ENCODE measurements around the gene RBFA.
A peak's percentile ranks its signal among the peaks of the same experiment; 100 is the strongest.

RBFA gene

DNA sequence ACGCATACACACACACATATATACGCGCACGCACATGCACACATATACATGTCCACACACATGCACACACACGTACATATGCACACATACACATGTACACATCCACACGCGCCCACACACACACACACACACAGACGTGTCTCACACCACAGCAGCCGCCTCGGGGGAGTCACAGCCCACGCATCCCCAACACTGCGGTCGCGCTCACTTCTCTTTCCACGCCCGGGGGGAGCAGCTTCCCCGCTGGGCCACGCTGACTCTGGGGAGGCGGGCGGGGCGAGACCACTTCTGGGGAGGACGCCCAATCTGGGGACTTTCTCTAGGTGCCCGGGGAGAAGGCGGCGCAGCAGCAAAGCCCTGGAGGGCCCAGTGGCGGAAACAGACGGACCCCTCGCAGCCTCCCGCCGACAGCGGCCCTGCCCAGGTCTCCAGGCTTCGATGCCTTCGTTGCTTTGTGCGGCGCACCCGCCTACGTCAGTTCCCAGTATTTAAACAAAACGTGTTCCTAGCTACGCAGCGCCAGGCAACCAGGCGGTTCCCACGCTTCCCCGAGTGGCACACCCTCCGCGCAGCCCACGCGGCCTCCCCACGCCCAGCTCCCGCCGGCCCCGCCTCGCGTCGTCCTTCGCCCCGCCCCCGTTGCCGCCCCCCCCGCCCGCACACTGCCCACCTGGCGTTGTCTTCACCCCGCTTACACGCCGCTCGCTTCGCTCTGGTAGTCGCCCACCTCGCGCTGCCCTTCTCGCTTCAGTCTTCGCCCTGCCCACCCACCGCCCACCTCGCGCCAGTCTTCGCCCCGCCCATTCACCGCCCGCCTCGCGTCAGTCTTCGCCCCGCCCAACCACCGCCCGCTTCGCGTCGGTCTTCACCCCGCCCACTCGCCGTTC, 810 bp upstream of the RBFA start:
- peak in 1 of 4 experiments; percentile 91 for DNase-seq

DNA sequence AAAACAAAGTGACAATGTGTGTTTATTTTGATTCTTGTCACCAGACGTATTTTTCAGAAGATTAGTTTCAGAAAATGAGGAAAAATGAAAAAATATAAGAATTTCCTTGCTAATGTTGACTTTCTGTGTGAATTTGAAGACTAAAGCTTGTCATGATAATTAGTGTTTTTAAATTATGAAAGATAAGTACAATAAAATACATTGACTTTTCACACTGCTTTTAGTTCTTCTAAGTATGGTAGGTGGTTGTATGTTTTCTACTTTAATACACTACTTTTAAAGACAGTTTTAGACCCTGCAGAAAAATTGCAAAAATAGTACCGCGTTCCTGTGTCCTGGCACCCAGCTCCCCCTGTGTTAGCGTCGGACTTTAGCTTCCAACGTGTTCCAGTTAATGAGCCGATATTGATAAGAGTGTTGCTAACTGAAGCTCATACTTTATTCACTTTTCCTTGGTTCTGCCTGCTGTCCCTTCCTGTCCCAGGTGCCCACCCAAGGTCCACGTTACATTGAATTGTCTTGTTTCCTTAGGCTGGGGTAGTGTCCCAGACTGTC, 695 bp downstream of the RBFA start:
- no peak for DNase-seq

DNA sequence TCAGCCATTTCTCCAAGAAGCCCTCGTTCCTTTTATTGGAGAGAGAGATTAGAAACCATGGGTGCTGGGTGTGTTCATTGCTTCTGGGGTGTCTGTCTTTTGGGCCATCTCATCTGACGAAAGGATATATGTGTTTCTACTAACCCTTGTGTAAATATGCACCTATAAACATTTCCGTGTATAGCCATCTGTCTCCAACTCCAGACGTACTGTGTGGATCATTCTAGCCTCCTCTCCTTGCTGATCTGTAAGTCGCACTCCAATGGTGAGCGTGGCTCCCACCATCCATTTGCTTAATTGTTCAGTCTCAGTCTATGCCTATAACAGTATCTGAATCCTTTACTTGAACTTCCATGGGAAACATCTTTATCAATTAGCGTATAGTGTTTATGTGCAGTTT, 1.8 kb downstream of the RBFA start:
- DNase-seq: no peak

DNA sequence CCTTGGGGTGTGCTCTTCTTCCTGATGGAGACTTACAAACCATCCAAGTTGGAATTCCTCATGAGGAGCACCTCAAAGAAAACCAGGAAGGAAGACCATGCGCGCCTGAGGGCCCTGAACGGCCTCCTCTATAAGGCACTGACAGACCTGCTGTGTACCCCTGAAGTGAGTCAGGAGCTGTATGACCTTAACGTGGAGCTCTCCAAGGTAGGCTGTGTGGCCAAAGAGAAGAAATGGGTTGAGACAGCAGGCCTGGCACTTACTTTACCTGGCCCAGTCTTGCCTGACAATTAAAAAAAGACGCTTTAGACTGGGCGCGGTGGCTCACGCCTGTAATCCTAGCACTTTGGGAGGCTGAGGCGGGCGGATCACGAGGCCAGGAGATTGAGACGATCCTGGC, 3.1 kb downstream of the RBFA start:
- no peak for DNase-seq

DNA sequence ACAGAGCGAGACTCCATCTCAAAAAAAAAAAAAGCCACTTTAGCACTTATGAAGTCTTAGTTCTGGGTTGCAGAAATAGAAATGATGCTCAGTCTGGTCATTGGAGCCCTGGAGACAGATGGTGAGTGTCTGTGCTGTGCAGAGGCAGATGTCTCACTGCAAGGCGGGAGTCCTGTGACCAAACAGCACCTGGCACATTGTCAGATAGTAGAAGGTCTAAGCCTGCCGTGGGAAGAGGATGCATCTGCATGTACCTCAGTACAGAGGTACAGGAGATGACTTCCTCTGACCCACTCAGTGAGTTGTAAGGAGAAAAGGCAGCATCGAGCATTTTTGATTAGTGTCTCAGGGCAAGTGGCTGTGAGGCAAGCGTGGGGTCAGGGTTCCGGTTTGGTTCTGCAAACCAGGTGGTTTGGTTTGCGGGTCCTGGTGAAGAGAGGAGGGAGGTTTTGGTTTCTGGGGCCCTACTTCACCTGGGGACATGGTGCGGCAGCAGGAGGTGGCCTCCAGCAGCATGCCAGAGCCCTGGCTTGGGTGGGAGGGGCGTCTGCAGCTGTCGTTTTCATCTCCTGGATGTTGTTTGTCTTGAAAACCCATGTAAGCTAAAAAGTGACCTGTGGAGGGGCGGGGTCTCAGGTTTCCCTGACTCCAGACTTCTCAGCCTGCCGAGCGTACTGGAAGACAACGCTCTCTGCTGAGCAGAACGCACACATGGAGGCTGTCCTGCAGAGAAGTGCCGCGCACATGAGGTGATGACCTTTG, 3.8 kb downstream of the RBFA start:
- no peak for DNase-seq

DNA sequence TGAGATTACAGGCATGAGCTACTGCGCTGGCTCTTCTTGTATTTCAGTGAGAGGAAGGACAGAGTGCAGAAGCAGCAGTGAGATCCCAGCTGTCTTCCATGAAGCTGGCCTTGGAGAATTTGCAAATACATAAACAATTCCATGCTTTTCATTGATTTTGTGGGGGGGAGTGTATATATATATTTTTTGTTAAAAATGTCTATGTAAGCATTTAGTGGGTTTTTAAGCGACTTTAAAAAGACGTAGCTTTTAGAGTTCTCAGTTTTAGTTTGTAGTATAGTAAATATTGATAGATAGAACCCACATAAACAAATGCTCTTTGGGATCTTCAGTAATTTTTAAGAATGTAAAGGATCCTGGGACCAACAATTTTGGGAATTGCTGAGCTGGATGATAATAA, 6.3 kb downstream of the RBFA start:
- DNase-seq: no peak

DNA sequence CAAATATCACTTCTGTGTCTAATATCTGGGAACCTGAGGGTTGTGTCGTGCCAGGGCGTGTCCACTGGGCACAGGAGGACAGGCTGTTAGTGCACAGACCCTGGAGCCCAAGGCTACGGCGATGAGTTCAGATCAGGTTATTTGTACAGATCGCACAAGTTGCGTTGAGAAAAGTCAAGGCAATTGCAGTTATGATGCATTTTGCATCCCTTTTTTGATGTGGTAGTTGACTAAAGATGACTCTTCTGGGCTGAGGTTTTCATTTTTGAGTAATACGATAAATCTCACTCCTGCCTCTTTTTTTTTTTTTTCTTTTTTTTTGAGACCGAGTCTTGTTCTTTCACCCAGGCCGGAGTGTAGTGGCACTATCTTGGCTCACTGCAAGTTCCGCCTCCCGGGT, 7.2 kb downstream of the RBFA start:
- DNase-seq: no peak

DNA sequence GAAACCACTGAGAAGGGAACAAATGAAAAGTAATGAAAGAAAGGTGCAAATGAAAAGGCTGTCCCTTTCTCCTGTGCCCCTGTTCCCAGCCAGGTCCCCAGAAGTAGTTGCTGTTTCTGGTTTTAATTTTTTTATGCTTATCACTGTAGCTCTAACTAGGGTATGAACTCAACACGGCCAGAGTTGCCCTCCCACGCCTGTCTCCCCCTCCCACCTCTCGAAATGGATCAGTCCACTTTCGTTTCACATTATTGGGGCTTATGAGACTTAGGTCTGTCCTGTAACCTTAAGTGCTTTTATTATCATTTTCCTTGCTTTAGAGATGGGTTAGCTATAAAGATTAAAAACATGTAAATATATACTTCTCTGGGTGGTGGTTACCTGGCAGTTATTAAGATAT, 8.6 kb downstream of the RBFA start:
- no peak for DNase-seq

DNA sequence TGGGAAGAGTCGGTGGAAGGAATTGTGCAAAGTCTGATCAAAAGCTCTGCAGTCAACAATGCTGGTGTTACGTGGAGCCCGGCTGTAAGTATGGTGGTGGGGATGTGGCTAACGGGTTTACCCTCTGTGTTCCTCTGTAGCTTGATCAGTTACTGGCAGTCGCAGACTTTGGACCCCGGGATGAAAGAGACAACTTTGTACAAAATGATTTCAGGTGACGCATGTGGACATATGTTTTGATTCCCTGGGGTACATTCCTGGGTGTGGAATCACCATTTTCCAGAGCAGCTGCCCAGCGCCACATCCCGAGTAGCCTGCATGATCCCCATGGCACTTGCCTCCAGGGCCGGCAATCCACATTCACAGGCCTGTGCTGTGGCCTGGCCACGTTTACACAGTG, 9.8 kb downstream of the RBFA start:
- DNase-seq: no peak

DNA sequence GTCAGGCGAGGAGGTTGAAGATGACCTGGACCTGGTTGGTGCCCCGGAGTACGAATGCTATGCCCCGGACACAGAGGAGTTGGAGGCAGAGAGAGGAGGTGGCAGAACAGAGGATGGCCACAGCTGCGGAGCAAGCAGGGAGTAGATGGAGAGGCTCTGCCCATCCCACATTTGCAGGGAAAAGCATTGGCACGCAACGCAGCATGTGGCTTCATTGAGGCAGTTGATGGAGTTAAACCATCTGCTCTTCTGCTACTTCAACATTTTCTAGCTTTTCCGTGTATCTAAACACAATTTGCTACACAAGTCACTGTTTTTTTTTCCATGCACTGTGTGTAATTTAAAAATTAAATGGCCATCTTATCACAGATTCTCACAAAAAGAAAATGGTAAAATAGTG, 11.8 kb downstream of the RBFA start:
- DNase-seq: no peak

DNA sequence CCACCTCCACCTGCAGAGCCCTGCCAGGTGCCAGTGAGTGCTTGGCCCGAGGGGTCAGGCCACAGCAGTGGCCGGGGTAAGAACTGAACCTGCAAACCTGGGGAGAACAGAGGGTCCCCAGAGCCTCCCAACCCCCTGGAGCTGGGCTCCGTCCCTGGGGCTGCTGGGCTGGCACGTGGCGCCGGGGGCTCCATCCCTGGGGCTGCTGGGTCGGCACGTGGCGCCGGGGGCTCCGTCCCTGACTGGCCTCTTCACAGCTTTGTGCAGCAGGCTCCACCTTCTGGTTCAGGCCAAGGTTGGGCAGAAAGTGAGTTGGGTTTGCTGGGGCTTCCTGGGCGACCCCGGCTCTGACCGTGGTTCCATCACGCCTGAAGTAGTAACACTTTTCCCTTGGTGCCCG, 12.2 kb downstream of the RBFA start:
- no peak for DNase-seq

DNA sequence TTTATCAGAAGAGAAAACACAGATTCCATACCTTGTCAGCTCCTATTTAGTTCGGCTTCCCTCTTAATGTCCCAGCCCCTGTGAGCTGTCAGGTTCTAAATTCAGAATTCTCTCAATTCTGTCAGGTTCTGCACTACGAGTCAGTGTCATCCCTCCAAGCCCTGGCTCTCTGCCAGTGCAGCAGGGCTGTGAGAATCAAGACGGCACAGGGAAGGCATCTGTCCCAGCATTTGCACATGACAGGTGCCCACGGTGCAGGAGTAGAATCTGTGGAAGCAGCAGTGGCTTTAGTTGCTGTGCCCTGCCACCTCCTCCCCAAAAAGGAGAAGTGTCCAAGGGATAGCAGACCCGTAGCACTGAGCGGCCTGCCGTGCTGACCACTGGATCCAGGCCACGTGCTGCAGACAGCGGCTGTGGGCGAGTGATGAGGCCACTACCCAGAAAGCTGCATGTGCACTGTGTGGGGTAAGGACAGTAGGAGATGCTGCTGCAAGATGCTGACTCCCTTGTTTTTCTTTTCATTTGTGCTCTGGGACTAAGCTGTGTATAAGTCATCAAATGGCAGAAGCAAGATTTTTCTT, 12.8 kb downstream of the RBFA start:
- no peak for DNase-seq

DNA sequence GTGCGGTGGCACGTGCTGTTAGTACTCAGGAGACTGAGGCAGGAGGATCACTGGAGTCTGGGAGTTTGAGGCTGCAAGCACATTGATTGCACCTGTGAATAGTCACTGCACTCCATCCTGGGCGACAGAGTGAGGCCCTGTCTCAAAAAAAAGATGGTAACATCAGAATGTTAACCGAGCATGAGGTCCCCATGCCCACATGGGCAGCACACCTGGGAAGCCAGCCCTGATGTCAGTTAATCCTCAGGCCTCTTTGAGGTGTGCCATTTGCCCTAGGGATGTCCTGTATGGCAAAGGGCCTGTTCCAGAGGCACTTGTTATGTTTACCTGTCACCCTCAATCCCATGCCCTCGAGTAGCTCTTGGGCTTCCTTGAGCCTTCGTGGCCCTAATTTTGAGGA, 16.6 kb downstream of the RBFA start:
- DNase-seq: no peak

DNA sequence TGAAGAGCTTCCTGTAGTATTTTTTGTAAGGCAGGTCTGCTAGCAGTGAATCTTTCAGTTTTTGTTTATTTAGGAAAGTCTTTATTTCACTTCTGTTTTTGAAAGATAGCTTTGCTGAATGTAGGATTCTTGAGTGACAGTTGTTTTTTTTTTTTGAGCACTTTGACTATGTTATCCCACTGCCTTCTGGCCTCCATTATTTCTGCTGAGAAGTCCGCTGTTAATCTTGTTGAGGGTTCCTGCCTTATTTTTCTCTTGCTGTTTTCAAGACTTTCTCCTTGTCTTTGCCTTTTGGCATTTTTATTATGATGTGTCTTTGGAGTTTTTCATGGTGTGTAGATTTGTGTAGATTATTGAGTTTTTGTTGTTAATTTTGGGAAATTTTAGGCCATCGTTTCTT, 21.9 kb downstream of the RBFA start:
- no peak for DNase-seq

DNA sequence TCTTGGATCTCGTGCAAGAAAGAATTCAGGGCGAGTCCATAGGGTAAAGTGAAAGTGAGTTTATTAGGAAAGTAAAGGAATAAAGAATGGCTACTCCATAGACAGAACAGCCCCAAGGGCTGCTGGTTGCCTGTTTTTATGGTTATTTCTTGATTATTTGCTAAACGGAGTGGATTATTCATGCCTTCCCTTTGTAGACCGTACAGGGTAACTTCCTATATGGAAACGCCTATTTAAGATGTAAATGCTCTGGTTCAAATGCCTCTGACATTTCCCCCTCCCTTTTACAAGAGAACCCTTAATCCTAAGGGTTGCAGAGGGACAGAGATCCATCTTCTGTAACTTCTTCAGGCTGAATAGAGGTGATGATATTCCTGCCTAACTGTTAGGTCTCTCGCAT, 25.7 kb downstream of the RBFA start:
- DNase-seq: no peak

DNA sequence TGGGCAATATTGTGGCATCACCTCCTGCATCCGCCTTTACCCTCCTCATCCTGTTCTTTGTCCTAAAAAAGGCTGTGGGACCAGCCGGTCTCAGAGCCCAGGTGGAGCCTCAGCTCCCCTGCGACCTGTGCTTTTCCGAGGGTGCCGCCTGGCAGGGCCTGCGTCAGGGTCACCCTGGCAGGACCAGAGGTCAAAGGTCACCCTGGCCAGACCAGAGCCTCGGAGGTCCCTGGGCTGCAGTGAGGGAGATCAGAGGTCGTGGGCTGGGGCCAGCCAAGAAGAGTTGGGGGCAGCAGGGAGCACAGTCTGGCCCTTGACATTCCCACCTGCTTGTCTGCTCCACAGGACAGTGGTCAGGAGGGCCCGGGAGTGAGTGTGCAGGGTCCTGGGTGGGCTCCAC, 31.5 kb downstream of the RBFA start:
- no peak for DNase-seq

DNA sequence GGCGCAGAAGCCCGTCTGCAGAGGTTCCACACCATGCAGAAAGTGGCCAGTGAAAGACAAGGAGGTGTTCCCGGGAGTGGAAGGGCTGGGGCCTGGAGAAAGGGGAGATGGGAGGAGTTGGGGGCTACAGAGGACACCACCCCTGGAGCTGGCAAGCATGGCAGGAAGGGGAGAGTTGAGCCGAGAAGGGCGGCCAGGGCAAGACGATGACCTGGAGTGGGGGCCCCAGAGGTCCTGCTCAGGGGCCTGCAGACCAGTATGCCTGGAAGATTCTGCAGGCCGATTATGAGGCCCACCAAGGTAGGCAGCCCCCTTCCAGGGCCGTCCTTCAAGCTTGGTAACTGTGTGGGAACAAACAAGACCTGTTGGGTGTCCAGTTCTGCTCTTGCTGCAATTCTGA, 33.1 kb downstream of the RBFA start:
- no peak for DNase-seq

DNA sequence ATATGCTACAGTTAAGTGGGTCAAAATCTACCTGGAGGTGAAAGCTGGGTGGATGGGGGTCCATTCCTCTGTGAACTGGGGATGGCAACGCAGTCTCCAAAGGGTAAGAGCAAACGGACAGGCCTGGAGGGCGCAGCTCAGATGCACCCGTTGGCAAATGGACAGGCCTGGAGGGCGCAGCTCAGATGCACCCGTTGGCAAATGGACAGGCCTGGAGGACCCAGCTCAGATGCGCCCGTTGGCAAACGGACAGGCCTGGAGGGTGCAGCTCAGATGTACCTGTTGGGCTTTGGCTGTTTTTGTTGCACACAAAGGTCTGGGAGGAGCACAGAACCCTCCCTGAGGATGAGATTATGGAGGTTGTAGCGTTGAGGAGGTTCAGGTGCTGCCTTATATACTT, 33.7 kb downstream of the RBFA start:
- no peak for DNase-seq

DNA sequence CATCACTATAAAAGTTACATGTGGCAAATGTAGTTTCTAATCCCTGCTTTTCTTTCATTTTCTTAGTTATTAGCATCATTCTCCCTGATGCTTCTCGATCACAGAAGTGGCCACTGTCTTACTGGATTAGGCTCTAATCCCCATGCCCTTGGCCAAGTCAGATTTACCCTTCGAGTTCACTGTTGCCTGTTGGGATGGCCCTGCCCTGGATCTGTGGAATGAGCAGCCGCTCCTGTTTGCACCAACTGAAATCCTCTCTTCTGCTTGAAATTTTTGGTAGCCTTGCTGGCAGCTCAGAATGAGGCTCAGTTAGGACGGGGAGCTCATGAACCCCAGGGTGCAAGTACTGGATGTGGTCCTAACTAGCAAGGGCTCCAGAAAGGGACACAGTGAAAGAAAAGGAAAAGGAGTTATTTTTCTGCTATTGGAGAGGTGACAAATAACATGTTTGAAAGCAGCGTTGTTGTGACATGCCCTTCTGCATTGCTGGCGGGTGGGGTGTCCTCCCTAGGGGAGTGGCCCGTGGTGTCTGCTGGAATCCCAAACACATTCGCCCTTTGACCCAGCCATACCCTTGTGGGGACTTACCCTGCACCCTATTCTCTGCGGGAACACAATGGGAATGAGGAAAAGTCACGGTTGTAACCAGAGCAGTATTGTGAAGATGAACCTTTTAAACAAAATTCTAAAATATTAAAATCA, 34.5 kb downstream of the RBFA start:
- DNase-seq: no peak

DNA sequence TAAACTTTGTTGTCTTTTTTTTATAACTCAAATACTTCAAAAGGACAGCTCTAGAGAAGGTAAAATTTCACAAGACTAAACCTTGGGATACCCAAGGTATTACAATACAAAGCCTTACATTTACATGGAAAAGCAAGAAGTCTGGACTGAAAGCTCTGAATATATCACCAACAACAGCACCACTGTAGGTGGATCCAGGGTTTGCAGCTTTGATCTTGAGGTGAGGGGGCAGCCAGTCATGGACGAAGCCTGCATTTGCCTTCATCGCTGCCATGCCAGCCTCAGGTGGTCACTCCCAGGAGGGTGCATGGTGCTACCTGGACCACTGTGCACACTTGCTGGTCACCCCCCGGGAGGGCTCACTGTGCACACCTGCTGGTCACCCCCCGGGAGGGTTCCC, 36.6 kb downstream of the RBFA start:
- DNase-seq: no peak

DNA sequence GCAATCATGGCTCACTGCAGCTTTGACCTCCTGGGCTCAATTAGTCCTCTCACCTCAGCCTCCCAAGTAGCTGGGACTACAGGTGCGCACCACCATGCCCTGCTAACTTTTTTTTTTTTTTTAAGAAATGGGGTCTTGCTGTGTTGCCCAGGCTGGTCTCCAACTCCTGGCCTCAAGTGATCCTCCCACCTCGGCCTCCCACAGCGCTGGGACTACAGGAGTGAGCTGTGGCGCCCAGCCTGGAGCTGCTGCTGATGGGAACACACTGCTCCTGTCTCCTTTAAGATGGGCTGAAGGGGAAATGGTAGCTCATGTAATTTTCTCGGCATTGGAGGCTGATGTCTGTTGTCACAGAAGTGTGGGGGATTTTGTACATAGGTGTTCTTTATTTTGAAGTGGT, 39.9 kb downstream of the RBFA start:
- no peak for DNase-seq

DNA sequence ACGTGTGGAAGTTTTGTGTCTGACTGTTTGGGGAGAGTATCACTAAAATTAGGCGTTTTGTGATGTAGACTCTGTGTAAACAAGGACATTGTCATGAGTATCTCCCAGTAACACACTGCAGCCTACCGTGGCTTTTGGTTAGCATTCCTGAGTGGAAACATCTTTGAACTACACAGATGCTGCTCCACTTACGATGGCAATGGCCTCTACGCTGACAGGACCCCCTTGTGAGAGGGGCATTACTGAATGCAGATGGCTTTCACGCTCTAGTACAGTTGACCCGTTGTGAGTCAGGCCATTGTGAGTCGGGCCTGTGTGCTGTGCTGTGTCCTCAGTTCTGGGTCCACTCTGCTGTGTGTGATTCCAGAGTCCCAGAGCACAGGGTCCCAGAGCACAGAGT, 40.5 kb downstream of the RBFA start:
- no peak for DNase-seq

DNA sequence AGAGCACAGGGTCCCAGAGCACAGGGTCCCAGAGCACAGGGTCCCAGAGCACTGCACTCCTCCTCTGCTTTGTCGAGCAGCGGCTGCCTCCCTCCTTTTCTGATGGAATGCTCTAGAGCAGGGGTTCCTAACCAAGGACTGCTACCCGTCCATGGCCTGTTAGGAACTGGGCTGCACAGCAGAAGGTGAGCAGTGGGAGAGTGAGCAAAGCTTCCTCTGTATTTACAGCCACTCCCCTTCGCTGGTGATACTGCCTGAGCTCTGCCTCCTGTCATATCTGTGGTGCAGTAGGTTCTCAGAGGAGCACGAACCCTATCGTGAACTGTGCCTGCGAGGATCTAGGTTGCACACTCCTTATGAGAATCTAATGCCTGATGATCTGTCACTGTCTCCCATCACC, 41.7 kb downstream of the RBFA start:
- DNase-seq: no peak

Data from activated naive CD4-positive, alpha-beta T cell (primary cell).